Gastrocnemius medialis (tissue), 4 donors: ENCODE results near the gene SPATA7.

ENCODE experiments used
- POLR2A ChIP-seq, 2 donors: fragments of 450-650 bp; IDR thresholded peaks; one replicate each; pipeline ENCODE4 v1.6.1; 2017; ENCODE audit warnings: antibody characterized with exemption in 2 of 2, mild to moderate bottlenecking in 2 of 2, moderate library complexity in 2 of 2
- TF ChIP-seq, protein P1 (sequence below), 5 experiments: fragments of 450-650 bp in 3 of 5; fragments of 200-600 bp in 2 of 5; sonication (generic) in 2 of 5; IDR thresholded peaks in 4 of 5; conservative IDR thresholded peaks in 1 of 5; 1 replicate in 4 of 5; 2 replicates in 1 of 5; pipeline ENCODE4 v1.5.1; 2016 to 2019; ENCODE audit warnings: antibody characterized with exemption in 5 of 5, mild to moderate bottlenecking in 3 of 5, moderate library complexity in 3 of 5

- TF ChIP-seq, protein P1, sequence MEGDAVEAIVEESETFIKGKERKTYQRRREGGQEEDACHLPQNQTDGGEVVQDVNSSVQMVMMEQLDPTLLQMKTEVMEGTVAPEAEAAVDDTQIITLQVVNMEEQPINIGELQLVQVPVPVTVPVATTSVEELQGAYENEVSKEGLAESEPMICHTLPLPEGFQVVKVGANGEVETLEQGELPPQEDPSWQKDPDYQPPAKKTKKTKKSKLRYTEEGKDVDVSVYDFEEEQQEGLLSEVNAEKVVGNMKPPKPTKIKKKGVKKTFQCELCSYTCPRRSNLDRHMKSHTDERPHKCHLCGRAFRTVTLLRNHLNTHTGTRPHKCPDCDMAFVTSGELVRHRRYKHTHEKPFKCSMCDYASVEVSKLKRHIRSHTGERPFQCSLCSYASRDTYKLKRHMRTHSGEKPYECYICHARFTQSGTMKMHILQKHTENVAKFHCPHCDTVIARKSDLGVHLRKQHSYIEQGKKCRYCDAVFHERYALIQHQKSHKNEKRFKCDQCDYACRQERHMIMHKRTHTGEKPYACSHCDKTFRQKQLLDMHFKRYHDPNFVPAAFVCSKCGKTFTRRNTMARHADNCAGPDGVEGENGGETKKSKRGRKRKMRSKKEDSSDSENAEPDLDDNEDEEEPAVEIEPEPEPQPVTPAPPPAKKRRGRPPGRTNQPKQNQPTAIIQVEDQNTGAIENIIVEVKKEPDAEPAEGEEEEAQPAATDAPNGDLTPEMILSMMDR (IDR thresholded peaks at IDR 0.05 in 4 of 5, conservative IDR thresholded peaks at IDR 0.05 in 1 of 5): no peak
- no peak for TF ChIP-seq POLR2A (IDR thresholded peaks at IDR 0.05)
Measured at GRCh38 chr14:88476214-88476774, 90.8 kb downstream of the SPATA7 start.
